GM18499 (cell line): ENCODE results near the gene AQP12A.

Experiments used
- ATAC-seq: cut with Tn5 transposase; IDR thresholded peaks from one replicate; pipeline ENCODE4 v1.9.1; 2021; ENCODE audit warnings: moderate number of reproducible peaks; ENCODE audit not compliant: insufficient read depth, unreplicated experiment

AQP12A gene

DNA sequence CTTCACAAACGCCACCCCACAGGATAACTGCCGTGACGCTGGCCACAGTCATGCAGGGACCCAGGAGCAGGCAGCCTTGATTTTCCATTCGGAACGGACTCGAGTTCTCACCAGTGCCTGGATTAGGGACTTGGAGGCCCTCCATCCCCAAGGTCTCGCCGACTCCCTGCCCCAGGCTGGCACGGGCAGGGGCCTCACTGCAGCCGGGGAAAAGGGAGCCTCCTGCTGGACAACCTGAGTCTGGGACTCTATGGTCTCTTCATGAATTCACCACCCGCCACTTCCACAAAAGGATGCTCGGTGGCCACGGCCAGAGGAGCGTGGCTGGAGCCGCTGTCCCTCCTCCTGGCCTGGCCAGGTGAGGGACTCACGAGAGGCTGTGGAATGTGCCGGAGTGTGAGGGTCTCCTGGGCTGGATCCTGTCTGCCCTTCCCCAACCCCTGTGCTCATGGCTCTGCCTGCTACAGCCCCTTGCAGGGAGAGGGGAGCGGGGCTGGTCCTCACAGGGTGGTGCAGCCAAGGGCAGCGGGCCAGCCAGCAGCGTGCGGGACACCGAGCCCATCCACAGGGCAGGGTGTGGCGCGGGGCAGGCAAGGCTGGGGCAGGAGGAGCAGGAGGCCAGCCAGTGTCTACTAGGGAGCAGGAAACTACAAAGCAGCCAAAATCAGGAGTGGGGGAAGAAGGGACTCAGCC, 42.3 kb downstream of the AQP12A start:
- ATAC-seq, result no peak

DNA sequence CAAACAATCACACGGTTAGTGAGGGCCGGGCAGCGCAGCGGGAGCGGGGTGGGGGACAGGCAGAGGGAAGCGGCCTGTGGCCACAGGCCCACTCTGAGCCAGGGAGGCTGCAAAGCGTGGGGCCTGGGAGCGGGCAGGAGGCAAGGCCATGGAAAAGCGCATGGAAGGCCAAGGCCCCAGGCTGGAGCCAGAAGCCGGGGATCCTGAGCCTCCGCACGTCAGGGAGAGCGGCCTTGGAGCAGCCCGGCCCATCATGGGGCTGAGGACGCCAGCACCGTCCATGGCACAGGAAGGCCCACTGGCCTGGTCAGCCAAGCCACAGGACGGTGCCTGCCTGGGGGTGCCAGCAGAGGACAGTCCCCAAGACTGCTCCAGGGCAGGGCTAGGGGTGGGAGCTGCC, 43.1 kb downstream of the AQP12A start:
- no peak for ATAC-seq

DNA sequence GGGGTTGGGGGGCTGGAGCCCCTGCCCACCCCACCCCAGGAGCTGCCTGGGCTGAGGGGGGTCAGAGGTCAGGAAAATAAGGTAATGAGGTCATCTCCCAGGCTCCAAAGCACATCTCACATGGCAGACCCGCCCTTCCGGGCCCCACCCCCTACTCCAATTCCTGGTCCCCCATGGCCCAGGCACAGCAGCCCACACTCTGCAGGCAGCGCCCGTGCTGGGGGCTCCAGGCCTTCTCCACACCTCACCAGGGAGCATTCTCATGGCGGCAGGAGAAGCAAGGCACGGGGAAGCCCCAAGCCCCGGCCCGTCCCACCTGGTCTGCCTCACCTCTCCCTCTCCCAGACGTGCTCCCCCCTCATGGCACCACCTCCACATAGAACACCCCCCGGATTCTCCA, 43.8 kb downstream of the AQP12A start:
- no peak for ATAC-seq

DNA sequence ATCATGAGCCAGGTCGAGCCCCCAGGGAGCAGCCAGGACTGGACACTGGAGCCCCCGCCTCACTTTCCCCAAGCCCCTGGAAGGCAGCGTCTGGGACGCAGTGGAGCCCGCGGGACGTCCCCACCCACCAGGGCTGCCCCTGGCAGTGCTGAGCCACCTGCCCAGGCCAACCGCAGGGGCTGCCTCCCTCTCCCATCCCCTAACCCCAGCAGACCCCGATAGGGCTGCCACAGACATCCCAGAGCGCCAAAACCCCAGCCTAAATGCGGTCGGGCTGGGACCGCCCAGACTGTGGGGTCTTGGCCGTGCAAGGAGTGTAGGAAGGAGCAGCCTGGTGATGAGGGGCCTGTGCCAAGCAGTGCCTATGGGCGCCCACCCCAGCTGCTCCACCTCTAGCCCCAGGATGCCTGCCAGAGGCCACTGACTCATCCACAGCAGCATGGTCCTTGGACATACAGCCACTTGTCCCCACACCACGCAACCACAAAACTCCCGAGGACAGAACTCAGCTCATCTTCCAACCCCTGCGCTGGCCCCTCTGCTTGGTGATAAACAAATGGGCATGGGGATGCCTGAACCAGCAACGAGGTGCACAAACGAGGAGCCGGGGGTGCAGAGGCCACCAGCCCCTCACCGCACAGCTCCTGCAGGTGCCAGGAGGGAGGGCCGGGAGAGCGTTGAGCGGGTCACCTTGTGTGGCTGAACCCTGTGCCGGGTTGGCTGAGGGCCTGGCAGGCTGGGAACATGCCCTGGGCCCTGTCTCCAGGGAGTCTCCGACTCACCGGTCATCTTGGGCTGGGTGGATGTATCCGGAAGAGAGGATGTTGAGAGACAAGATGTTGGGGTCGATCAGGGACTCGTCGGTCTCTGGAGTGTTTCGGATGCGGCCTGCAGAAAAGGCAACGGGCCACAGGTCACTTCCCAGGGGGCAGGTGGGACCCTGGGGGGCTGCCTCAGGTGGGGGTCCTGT, 44.9 kb downstream of the AQP12A start:
- no peak for ATAC-seq

DNA sequence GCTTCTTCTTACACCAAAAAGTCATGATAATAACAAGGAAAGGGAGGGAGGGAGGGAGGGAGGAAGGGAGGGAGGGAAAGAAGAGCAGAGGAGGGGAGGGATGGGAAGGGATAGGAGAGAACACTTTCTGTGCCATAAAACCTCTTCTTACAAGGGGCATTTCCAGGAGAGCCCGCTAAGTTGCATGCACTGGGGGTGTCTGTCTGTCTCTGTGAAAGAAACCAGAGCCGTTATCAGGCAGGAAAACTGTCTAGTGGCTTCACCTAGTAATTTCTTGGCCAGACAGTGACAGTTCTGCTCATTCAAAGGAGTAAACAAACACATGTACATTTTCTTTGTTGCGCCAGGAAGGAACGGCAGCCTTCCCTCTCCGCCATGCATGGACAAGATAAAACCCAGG, 45.8 kb downstream of the AQP12A start:
- ATAC-seq, result no peak

DNA sequence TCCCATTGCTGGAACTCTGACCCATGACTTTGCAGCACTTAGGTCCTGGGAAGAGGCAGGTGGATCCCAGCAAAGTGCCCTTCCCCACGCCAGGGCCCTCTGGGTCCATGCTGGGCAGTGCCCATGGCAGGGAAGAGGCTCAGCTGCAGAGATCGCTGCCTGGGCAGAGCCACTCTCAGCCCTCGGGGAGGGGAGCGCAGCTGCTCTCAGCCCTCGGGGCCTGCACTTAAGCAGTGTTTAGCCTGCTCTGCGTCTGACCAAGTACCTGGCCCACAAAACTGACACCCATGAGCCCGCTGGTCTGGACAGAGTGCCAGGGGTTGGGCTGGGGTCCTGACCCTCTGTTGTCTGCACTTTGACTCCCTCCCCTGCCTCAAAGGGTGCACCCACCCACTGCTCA, 46.3 kb downstream of the AQP12A start:
- no peak for ATAC-seq

DNA sequence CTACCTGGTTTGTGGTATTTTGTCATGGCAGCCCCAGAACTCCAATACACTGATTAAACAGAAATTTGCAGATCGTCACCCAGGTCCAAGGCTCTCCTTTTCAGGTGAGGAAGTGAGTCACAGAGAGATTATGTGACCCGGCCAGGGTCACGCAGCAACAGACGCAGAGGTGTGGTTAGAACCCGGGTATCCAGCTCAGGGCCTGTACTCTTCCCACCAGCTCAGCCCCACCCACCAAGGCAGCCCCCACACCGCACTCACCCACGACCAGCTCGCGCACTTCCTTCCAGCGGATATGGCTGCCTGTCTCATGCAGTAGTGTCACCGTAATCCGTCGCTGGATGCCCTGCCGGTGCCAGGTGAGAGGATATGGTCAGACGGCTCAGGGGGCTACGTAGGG, 48.1 kb downstream of the AQP12A start:
- no peak for ATAC-seq

DNA sequence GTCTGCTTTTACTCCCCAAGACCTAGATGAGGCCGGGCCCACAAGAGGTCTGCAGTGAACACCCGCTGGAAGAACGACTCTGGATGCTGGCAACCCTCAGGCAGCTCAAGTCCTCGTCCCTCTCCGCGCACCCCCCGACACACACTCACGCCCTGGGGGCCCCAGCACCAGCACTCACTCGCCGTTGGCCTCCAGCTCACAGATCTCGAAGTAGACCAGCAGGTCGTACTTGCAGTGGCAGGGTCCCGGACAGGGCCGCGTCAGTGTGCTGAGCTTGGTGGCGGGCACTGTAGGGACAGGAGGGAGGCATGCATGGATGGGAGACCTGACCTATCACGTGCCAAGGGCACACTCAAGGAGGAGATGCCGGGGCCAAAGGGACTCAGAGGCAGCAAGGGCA, 49.4 kb downstream of the AQP12A start:
- ATAC-seq, result no peak

DNA sequence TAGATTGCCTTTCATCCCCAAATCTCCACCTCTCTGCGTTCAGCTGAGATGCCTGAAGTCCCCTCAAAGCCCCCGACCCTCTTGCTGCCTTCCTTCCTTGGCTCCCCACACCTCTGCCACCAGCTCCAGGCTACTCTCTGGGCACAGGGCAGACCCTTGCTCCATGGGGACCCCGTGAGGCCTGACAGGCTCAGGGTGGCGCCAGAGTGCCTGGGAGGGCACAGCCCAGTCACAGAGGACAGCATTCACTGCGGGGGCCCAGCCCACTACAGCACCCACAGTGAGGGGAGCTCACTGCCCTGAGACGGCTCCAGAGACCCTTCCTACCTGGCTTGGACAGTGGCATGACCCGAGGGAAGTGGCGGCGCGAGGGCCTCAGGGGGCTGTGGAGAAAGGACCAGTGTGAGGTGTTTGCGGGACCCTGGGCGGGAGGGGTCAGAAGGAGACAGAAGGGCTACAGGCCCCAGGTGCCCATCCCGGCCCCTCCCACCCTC, 51.0 kb downstream of the AQP12A start:
- no peak for ATAC-seq

DNA sequence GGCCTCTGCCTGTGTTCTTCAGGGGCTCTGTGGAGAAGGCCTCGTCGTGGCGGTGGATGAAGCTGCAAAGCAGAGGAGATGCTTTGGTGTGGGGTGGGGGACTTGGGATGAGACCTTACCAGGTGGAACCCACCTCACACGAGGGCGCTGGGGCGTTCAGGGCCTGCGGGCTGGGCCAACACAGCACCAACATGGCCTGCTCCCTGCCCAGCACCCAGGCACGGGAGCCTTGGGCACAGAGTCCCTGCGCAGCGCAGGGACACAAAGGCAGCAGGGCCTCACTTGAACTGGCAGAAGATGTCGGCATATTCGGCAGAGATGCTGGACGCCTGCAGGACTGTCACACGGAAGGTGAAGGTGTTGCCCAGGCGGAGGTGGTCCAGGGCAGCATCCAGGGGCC, 53.8 kb downstream of the AQP12A start:
- no peak for ATAC-seq

DNA sequence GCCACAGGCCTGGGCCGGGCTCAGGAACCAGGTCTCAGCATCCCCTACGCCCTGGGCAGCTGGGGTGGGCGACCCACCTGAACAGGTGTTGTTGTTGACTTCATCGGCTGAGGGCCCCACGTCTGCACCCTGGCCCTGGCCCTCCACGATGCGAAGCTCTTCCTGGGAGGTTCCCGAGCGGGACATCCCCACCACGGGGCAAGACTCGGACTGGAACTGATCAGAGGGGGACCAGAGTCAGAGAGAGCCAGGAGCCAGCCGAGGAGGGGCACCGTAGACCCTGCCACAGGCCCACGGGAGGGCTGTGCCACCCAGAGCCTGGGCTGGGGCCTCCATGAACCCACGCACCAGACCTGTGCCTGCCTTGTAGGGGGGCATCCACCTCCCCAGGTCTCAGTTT, 54.3 kb downstream of the AQP12A start:
- ATAC-seq, result no peak

DNA sequence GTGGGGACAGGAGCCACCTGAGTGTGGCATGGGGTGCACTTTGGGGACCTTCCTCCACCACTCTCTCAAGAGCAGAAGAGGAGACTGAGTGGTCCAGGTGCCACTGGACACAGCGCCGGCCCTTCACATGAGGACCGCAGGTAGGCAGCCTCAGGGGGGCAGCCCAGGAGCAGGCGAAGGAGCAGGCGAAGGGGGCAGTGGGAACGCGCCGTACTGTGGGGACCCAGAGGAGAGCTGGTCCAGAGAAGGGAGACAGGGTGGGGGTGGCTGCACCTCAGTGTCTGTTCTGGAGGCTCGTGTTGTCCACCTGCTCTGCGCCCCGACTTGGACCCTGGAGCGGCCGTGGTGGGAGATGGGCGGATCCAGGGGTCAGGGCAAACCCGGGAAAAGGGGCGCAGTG, 55.0 kb downstream of the AQP12A start:
- no peak for ATAC-seq

DNA sequence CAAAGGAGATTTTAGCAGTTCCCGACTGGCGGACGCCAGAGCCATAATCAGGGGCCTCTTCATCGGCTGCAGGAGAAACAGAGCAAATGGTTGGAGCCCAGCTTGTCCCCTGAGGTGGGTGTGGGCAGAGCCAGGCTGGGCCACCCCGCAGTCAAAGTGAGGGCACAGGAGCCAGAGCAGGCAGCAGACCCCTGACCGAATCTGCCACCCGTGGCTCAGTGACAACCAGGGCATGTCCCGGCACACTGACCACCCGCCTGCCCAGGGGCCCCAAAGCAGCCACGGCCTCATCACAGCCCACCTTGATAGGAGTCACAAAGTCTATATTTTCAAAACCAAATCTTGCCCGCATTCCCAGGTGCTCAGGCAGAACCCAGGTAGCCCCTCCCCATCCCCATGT, 55.6 kb downstream of the AQP12A start:
- no peak for ATAC-seq
